ENCODE data around the gene CCSER2. TPM values are rescaled to one million over a fixed set of nuclear protein-coding genes. Genes with fewer than 3 reads are reported as not detected.

Gene CCSER2
- total RNA-seq, 1 donor from 2014 or later = 22.4 TPM

DNA sequence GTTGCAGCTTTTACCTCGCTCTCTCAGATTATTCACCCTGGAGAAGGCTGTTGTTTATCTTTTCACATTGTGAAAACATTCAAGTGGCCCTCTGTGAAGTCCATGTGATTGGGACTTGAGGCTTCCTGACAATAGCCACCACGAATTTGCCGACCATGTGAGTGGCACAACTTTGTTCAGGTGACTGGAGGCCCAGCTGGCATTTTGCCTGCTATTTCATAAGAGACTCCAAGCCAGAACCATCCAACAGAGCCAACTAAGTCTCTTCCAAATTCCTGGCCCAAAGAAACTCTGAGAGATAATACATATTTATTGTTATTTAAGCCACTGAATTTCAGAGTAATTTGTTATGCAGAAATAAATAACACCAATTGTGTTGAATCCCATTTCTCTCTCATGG lies 38.2 kb upstream of the CCSER2 start:
- no peak for TF ChIP-seq CTCF (IDR thresholded peaks at IDR 0.05; ENCODE audit: insufficient read depth, low read length, severe bottlenecking)
- DNase-seq (ENCODE audit: low read depth) (no peak), FAIRE-seq (no peak)
- peaks cover 2% of the 10 kb centered on the region for H3K27me3 ChIP-seq (ENCODE audit: control insufficient read depth, insufficient read depth, low read length)
- no peak overlapping the region for H3K4me3 ChIP-seq (ENCODE audit: low read depth, low read length)
- no peaks in the 10 kb centered on the region for H3K36me3 ChIP-seq (ENCODE audit: control insufficient read depth, insufficient read depth, low read length)

- H3K27me3 ChIP-seq (ENCODE audit: control insufficient read depth, insufficient read depth, low read length) = peaks cover 2% of the 10 kb centered on the region
- TF ChIP-seq CTCF (IDR thresholded peaks at IDR 0.05; ENCODE audit: insufficient read depth, low read length, severe bottlenecking) = no peak
- no peak for FAIRE-seq
Observed at GRCh38 chr10:84291384-84291783, 37.0 kb upstream of the CCSER2 start.

GRCh38 chr10:84292502-84292901 lies 35.9 kb upstream of the CCSER2 start:
- no peak for FAIRE-seq
- TF ChIP-seq CTCF (IDR thresholded peaks at IDR 0.05; ENCODE audit: insufficient read depth, low read length, severe bottlenecking) = no peak
- Histone ChIP-seq H3K27me3 (ENCODE audit: control insufficient read depth, insufficient read depth, low read length) (peaks cover 2% of the 10 kb centered on the region), H3K36me3 (ENCODE audit: control insufficient read depth, insufficient read depth, low read length) (no peaks in the 10 kb centered on the region), H3K4me3 (ENCODE audit: low read depth, low read length) (no peak overlapping the region)
- DNase-seq (ENCODE audit: low read depth) = no peak

More at GRCh38 chr10:84291384-84291783, 37.0 kb upstream of the CCSER2 start:
- Histone ChIP-seq H3K36me3 (ENCODE audit: control insufficient read depth, insufficient read depth, low read length) (no peaks in the 10 kb centered on the region), H3K4me3 (ENCODE audit: low read depth, low read length) (no peak overlapping the region)
- peak; percentile 38 for DNase-seq (ENCODE audit: low read depth)

DNA sequence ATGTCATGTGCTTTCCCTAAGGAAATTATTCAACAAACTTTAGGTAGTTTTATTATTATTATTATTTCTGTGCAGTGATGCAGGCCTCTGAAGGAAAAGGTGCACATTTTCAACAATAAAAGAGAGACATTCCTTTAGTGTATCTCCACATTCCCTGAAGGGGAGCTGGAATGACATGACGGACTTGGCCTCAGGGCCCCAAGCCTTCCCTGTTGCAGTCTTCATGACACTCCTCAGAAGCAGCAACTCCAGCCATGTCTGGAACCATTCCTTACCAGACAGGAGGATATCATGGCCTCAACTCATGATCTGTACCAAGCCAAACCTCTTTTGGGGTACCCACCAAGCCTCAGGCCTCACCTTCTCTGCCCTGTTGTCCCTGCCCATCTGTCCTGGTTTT lies 35.2 kb upstream of the CCSER2 start:
- Histone ChIP-seq H3K36me3 (ENCODE audit: control insufficient read depth, insufficient read depth, low read length) (no peaks in the 10 kb centered on the region), H3K27me3 (ENCODE audit: control insufficient read depth, insufficient read depth, low read length) (peaks cover 2% of the 10 kb centered on the region), H3K4me3 (ENCODE audit: low read depth, low read length) (no peak overlapping the region)
- no peak for DNase-seq (ENCODE audit: low read depth)
- FAIRE-seq = peak; percentile 13
- TF ChIP-seq CTCF (IDR thresholded peaks at IDR 0.05; ENCODE audit: insufficient read depth, low read length, severe bottlenecking) = no peak

DNA sequence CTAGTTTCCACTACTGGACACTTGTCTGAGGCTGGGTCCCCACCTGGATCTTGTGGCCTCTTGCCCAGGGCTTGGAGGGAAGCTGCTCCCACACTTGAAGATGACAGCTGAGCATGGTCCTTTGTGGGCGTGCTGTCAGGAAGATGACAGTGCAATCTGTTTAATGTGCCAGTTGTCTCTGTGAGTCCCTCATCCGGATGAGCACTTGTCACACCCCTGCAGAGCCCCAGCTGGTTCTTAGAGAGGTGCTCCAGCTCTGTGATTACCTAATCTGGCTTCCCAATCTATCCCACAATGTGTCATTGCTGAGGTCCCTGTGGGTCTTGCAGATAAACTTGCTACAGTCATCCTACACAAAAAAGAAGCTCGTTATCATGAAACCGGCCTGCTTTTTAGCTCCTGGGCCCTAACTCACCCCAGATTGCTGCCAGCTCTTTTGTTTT lies 34.8 kb upstream of the CCSER2 start:
- Histone ChIP-seq H3K36me3 (ENCODE audit: control insufficient read depth, insufficient read depth, low read length) (no peaks in the 10 kb centered on the region), H3K4me3 (ENCODE audit: low read depth, low read length) (no peak overlapping the region), H3K27me3 (ENCODE audit: control insufficient read depth, insufficient read depth, low read length) (peaks cover 2% of the 10 kb centered on the region)
- DNase-seq (ENCODE audit: low read depth) (no peak), FAIRE-seq (no peak)
- TF ChIP-seq CTCF (IDR thresholded peaks at IDR 0.05; ENCODE audit: insufficient read depth, low read length, severe bottlenecking) = no peak

DNA sequence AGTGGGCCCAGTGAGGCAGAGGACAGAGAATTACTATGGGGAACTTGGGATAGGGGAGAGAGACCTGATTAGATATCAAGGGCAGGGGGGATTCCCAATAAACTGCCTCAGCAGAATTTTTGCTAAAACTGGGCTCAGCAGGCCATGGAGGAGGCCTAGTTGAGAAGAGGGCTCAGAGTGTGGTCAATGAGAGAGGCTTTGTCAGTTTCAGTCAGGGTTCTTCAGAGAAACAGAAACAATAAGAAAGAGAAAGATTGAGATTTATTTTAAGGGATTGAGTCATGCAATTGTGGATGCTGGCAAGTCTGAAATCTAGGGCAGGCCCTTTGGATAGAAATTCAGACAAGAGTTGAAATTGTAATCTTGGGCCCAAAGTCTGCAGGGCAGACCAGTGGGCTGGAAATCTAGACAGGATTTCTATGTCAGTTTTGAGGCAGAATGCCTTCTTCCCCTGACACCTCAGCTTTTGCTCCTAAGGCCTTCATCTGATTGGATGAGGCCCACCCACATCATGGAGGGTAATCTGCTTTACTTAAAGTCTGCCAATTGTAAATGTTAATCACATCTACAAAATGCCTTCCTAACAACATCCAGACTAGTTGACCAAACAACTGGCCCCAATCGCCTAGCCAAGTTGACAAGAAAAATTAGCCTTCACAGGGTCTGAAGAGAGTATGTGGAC lies 33.5 kb upstream of the CCSER2 start:
- no peak overlapping the region for H3K4me3 ChIP-seq (ENCODE audit: low read depth, low read length)
- no peaks in the 10 kb centered on the region for H3K36me3 ChIP-seq (ENCODE audit: control insufficient read depth, insufficient read depth, low read length)
- no peaks in the 10 kb centered on the region for H3K27me3 ChIP-seq (ENCODE audit: control insufficient read depth, insufficient read depth, low read length)
- DNase-seq (ENCODE audit: low read depth) (no peak), FAIRE-seq (no peak)
- no peak for TF ChIP-seq CTCF (IDR thresholded peaks at IDR 0.05; ENCODE audit: insufficient read depth, low read length, severe bottlenecking)
